HepG2 (cell line): ENCODE data around the gene CD7. TPM values are rescaled to one million over a fixed set of nuclear protein-coding genes. Genes with fewer than 3 reads are reported as not detected.

Experiments used
- AKNA ChIP-seq: sonication (generic); formaldehyde crosslinking; IDR thresholded peaks from 2 replicates; pipeline ENCODE4 v1.4.0; 2020; ENCODE audit warnings: missing genetic modification reagents, borderline replicate concordance
- CBX1 ChIP-seq: IDR thresholded peaks from one replicate; pipeline ENCODE4 v1.6.1; 2016; ENCODE audit warnings: antibody characterized with exemption, low read depth
- CHD4 ChIP-seq: fragments of 200-600 bp; sonication (generic); IDR thresholded peaks from 2 replicates; pipeline ENCODE4 v1.7.0; 2017; ENCODE audit warnings: mild to moderate bottlenecking, low read length, borderline replicate concordance
- CSRNP2 ChIP-seq: sonication (generic); formaldehyde crosslinking; conservative IDR thresholded peaks from 2 replicates; pipeline ENCODE4 v1.8.0; 2022; ENCODE audit warnings: low read depth, missing genetic modification reagents
- EHMT2 ChIP-seq: fragments of 200-600 bp; sonication (generic); IDR thresholded peaks from 2 replicates; pipeline ENCODE4 v1.7.0; 2017; ENCODE audit warnings: antibody characterized with exemption, low read depth, low read length, borderline replicate concordance
- FOXP1 ChIP-seq, 2 experiments: fragments of 450-650 bp in 1 of 2; IDR thresholded peaks; 2 replicates each; pipeline ENCODE4 v1.6.1; 2017 to 2018; ENCODE audit warnings: antibody characterized with exemption in 1 of 2
- HDAC2 ChIP-seq: sonication (generic); formaldehyde crosslinking; IDR thresholded peaks from 2 replicates; pipeline ENCODE4 v1.4.0; 2020; ENCODE audit warnings: missing genetic modification reagents
- HDAC6 ChIP-seq: fragments of 200-600 bp; sonication (generic); IDR thresholded peaks from 2 replicates; pipeline ENCODE4 v1.7.0; 2017; ENCODE audit warnings: mild to moderate bottlenecking, antibody characterized with exemption, low read length, low read depth
- IRF9 ChIP-seq: sonication (generic); formaldehyde crosslinking; IDR thresholded peaks from 2 replicates; pipeline ENCODE4 v1.8.0; 2022; ENCODE audit warnings: missing genetic modification reagents, mild to moderate bottlenecking, borderline replicate concordance
- KAT7 ChIP-seq: IDR thresholded peaks from 2 replicates; pipeline ENCODE4 v1.6.1; 2018; ENCODE audit warnings: borderline replicate concordance, missing compliant biosample characterization
- KLF12 ChIP-seq: sonication (generic); formaldehyde crosslinking; IDR thresholded peaks from 2 replicates; pipeline ENCODE4 v1.4.0; 2020; ENCODE audit warnings: missing genetic modification reagents, borderline replicate concordance
- MTA3 ChIP-seq: sonication (generic); formaldehyde crosslinking; IDR thresholded peaks from 2 replicates; pipeline ENCODE4 v1.4.0; 2020; ENCODE audit warnings: missing genetic modification reagents
- MYNN ChIP-seq: sonication (generic); formaldehyde crosslinking; IDR thresholded peaks from 2 replicates; pipeline ENCODE4 v1.4.0; 2020; ENCODE audit warnings: mild to moderate bottlenecking, low read depth, missing genetic modification reagents
- RARG ChIP-seq: sonication (generic); formaldehyde crosslinking; IDR thresholded peaks from 2 replicates; pipeline ENCODE4 v1.4.0; 2020; ENCODE audit warnings: low read depth, mild to moderate bottlenecking, missing genetic modification reagents
- SKI ChIP-seq: fragments of 450-650 bp; IDR thresholded peaks from one replicate; pipeline ENCODE4 v1.6.1; 2018; ENCODE audit warnings: mild to moderate bottlenecking; ENCODE audit not compliant: partially characterized antibody
- TEF ChIP-seq: sonication (generic); formaldehyde crosslinking; IDR thresholded peaks from 2 replicates; pipeline ENCODE4 v1.5.0; 2020; ENCODE audit warnings: missing genetic modification reagents
- ZNF143 ChIP-seq: sonication (generic); formaldehyde crosslinking; IDR thresholded peaks from 2 replicates; pipeline ENCODE4 v1.4.0; 2020; ENCODE audit warnings: missing genetic modification reagents
- ZNF34 ChIP-seq: sonication (generic); formaldehyde crosslinking; IDR thresholded peaks from 2 replicates; pipeline ENCODE4 v1.4.0; 2020; ENCODE audit warnings: mild to moderate bottlenecking, missing genetic modification reagents, borderline replicate concordance
- ZNF598 ChIP-seq: sonication (generic); formaldehyde crosslinking; IDR thresholded peaks from 2 replicates; pipeline ENCODE4 v1.5.1; 2020; ENCODE audit warnings: mild to moderate bottlenecking, missing genetic modification reagents, borderline replicate concordance
- ZNF768 ChIP-seq: sonication (generic); formaldehyde crosslinking; IDR thresholded peaks from 2 replicates; pipeline ENCODE4 v1.4.0; 2020; ENCODE audit warnings: missing genetic modification reagents
- ZSCAN20 ChIP-seq: sonication (generic); formaldehyde crosslinking; IDR thresholded peaks from 2 replicates; pipeline ENCODE4 v1.4.0; 2020; ENCODE audit warnings: missing genetic modification reagents, mild to moderate bottlenecking, borderline replicate concordance
- polyA plus RNA-seq, 8 experiments: library from polyadenylated mRNA; depleted of rRNA in 3 of 8; stranded (reverse) in 7 of 8; unstranded in 1 of 8; fragments of >200 nt; fragmentation: Illumina TruSeq in 4 of 8; extraction: Trizol in 4 of 8; gene quantifications; 2 replicates each; pipeline versions ENCODE4 v1.2.1 to v1.2.3, GENCODE V29; 2011 to 2016; ENCODE audit warnings: low read depth in 4 of 8, missing spikeins in 1 of 8, mixed read lengths in 1 of 8; ENCODE audit not compliant: insufficient read depth in 1 of 8
- total RNA-seq, 5 experiments: library from RNA; depleted of rRNA; stranded (reverse); fragments of >200 nt; fragmentation: Illumina TruSeq; extraction: Trizol; gene quantifications; 2 replicates each; pipeline ENCODE4 v1.2.3, GENCODE V29; 2016; ENCODE audit warnings: low read depth in 1 of 5

CD7 gene
- total and polyA plus RNA-seq, 2 of the 13 experiments (the other 11 are each of a cell fraction or from before 2014, with no cell fraction given) = 67.6 to 76.4 TPM

- TF ChIP-seq TEF = no peak
- peak; percentile 72; the same call in 1 of the 2 replicates for TF ChIP-seq ZNF34 (CRISPR knock-in tag)
- TF ChIP-seq IRF9 (CRISPR knock-in tag) = no peak
- TF ChIP-seq ZNF143 (CRISPR knock-in tag) = no peak
- 0 out of 2 replicates have a peak, but pooled peaks have one; percentile 54 for TF ChIP-seq RARG (CRISPR knock-in tag)
- no peak for TF ChIP-seq EHMT2
- TF ChIP-seq KLF12 = no peak
- 0 out of 2 replicates have a peak, but pooled peaks have one; percentile 56 for TF ChIP-seq CHD4
- TF ChIP-seq MTA3 (CRISPR knock-in tag) = no peak
- TF ChIP-seq ZNF768 (CRISPR knock-in tag) = peak; percentile 53; the same call in 1 of the 2 replicates
- TF ChIP-seq SKI = peak; percentile 94
- TF ChIP-seq HDAC6 = no peak
- 0 out of 2 replicates have a peak, but pooled peaks have one; percentile 32 for TF ChIP-seq ZSCAN20 (CRISPR knock-in tag)
- TF ChIP-seq FOXP1 (IDR thresholded peaks at IDR 0.05) = no peak
- TF ChIP-seq FOXP1 (CRISPR knock-in tag; IDR thresholded peaks at IDR 0.05) = 0 out of 2 replicates have a peak, but pooled peaks have one; percentile 16
- no peak for TF ChIP-seq MYNN
- peak; percentile 25 for TF ChIP-seq CBX1
- peak; percentile 83 for TF ChIP-seq HDAC2
- peak; percentile 54; the same call in 1 of the 2 replicates for TF ChIP-seq KAT7
- no peak for TF ChIP-seq CSRNP2 (CRISPR knock-in tag)
- TF ChIP-seq AKNA (CRISPR knock-in tag) = no peak
- TF ChIP-seq ZNF598 (CRISPR knock-in tag) = peak; percentile 89; the same call in 1 of the 2 replicates
Observed at GRCh38 chr17:82325286-82326180, 8.1 kb upstream of the CD7 start (continued).
